ENCODE data around the gene UXT. TPM values are rescaled to one million over a fixed set of nuclear protein-coding genes. Genes with fewer than 3 reads are reported as not detected.

The UXT gene
- total RNA-seq, 3 donors from 2014 or later (not counting 1 experiment from before 2014, with no cell fraction given), result 88.2 to 102 (median 95.4) TPM

GRCh38 chrX:47611489-47611888 lies 47.5 kb downstream of the UXT start:
- Histone ChIP-seq H3K36me3 (ENCODE audit: control insufficient read depth, insufficient read depth, low read length) (no peaks in the 10 kb centered on the region), H3K4me3 (ENCODE audit: low read length) (no peak overlapping the region), H3K9me3 (ENCODE audit: control insufficient read depth, insufficient read depth, low read length) (no peaks in the 10 kb centered on the region), H3K27me3 (ENCODE audit: control insufficient read depth, insufficient read depth, low read length) (no peaks in the 10 kb centered on the region), H3K27ac (ENCODE audit: low read length) (no peak overlapping the region), H3K4me1 (ENCODE audit: control insufficient read depth, insufficient read depth, low read length) (no peaks in the 10 kb centered on the region)
- 83% methylated on average over 2 of the region's 2 CpGs for WGBS (ENCODE audit: insufficient coverage)
- TF ChIP-seq, protein P1, sequence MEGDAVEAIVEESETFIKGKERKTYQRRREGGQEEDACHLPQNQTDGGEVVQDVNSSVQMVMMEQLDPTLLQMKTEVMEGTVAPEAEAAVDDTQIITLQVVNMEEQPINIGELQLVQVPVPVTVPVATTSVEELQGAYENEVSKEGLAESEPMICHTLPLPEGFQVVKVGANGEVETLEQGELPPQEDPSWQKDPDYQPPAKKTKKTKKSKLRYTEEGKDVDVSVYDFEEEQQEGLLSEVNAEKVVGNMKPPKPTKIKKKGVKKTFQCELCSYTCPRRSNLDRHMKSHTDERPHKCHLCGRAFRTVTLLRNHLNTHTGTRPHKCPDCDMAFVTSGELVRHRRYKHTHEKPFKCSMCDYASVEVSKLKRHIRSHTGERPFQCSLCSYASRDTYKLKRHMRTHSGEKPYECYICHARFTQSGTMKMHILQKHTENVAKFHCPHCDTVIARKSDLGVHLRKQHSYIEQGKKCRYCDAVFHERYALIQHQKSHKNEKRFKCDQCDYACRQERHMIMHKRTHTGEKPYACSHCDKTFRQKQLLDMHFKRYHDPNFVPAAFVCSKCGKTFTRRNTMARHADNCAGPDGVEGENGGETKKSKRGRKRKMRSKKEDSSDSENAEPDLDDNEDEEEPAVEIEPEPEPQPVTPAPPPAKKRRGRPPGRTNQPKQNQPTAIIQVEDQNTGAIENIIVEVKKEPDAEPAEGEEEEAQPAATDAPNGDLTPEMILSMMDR (IDR thresholded peaks at IDR 0.05), result no peak
- Mint-ChIP-seq H3K27ac (no peak overlapping the region), H3K4me3 (no peak overlapping the region), H3K4me1 (no peaks in the 10 kb centered on the region), H3K9me3 (no peaks in the 10 kb centered on the region), H3K27me3 (ENCODE audit: low read depth in 2 of 2) (peaks cover 14% of the 10 kb centered on the region in 2 donors), H3K36me3 (no peaks in the 10 kb centered on the region)
- ATAC-seq, result no peak
- DNase-seq, result no peak
- intact Hi-C loops (cut with micrococcal nuclease), result no loop called here

GRCh38 chrX:47610511-47610910 lies 48.5 kb downstream of the UXT start:
- TF ChIP-seq, protein P1 (IDR thresholded peaks at IDR 0.05), result no peak
- intact Hi-C loops (cut with micrococcal nuclease), result no loop called here
- WGBS (ENCODE audit: insufficient coverage), result 90% methylated on average over 4 of the region's 4 CpGs
- H3K9me3 ChIP-seq (ENCODE audit: control insufficient read depth, insufficient read depth, low read length), result no peaks in the 10 kb centered on the region
- Mint-ChIP-seq H3K36me3 (no peaks in the 10 kb centered on the region), H3K27me3 (ENCODE audit: low read depth in 2 of 2) (peaks cover 7 to 8% of the 10 kb centered on the region in 2 donors), H3K4me3 (no peak overlapping the region), H3K9me3 (no peaks in the 10 kb centered on the region), H3K4me1 (no peaks in the 10 kb centered on the region), H3K27ac (no peak overlapping the region)
- H3K27me3 ChIP-seq (ENCODE audit: control insufficient read depth, insufficient read depth, low read length), result no peaks in the 10 kb centered on the region
- no peaks in the 10 kb centered on the region for H3K4me1 ChIP-seq (ENCODE audit: control insufficient read depth, insufficient read depth, low read length)
- no peak for ATAC-seq
- no peak overlapping the region for H3K27ac ChIP-seq (ENCODE audit: low read length)
- DNase-seq, result no peak
- H3K36me3 ChIP-seq (ENCODE audit: control insufficient read depth, insufficient read depth, low read length), result no peaks in the 10 kb centered on the region
- no peak overlapping the region for H3K4me3 ChIP-seq (ENCODE audit: low read length)

DNA sequence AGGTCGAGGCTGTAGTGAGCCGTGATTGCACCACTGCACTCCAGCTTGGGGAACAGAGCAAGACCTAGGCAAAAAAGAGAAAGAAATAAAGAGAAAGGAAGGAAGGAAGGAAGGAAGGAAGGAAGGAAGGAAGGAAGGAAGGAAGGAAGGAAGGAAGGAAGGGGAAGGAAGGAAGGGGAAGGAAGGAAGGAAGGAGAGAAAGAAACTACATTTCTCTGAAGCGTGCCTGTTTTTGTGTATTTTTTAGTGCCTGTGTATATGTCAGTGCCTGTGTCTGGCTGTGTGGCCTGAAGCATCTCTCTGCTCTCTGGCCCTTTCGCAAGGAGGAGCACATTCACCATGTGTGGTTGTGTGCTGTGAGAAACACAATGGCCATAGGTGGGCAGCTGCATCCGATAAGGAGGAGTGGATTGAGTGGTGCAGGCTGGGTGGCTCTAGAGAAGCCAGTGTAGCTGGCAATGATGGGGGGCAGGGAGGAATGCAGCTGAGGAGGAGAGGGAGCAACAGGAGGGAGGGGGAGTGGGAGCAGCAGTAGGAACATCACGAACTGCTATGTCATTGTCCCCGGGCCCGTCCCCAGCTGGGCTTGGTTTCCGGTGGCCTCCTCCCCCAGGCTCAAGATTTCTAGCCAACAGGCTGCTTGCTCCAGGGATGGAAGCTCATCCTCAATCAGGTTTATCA lies 50.7 kb downstream of the UXT start:
- intact Hi-C loops (cut with micrococcal nuclease), result no loop called here
- 39% methylated on average over 8 of the region's 9 CpGs for WGBS (ENCODE audit: insufficient coverage)
- no peaks in the 10 kb centered on the region for H3K36me3 Mint-ChIP-seq
- Histone ChIP-seq H3K27ac (ENCODE audit: low read length) (no peak overlapping the region), H3K27me3 (ENCODE audit: control insufficient read depth, insufficient read depth, low read length) (no peaks in the 10 kb centered on the region), H3K4me1 (ENCODE audit: control insufficient read depth, insufficient read depth, low read length) (no peaks in the 10 kb centered on the region), H3K9me3 (ENCODE audit: control insufficient read depth, insufficient read depth, low read length) (no peaks in the 10 kb centered on the region), H3K4me3 (ENCODE audit: low read length) (no peak overlapping the region), H3K36me3 (ENCODE audit: control insufficient read depth, insufficient read depth, low read length) (no peaks in the 10 kb centered on the region)
- no peak overlapping the region for H3K27ac Mint-ChIP-seq
- no peak overlapping the region for H3K4me3 Mint-ChIP-seq
- TF ChIP-seq, protein P1 (IDR thresholded peaks at IDR 0.05), result no peak
- ATAC-seq (no peak), DNase-seq (no peak)
- no peaks in the 10 kb centered on the region for H3K4me1 Mint-ChIP-seq
- no peaks in the 10 kb centered on the region for H3K9me3 Mint-ChIP-seq
- H3K27me3 Mint-ChIP-seq (ENCODE audit: low read depth in 2 of 2), result peaks cover 0 to 7% of the 10 kb centered on the region in 2 donors

DNA sequence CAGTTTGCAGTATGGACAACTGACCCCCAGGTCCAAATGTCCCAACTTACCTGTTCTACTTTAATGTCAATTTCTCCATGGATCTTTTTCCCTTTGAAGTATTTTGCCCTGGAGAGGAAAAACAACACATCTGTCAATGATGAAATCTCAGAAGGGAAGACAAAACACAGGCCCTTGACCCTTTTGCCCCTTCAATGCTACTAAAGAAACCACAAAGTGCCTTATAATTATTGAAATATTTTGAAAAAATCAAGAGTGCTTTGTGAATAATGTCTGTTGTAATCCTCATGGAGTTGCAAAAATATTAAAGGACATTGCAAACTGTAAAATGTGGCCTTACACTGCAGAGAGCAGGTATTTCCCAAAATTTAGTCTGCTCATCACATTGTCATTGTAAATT lies 51.9 kb downstream of the UXT start:
- no peaks in the 10 kb centered on the region for H3K36me3 Mint-ChIP-seq
- TF ChIP-seq, protein P1 (IDR thresholded peaks at IDR 0.05), result no peak
- no peaks in the 10 kb centered on the region for H3K4me1 Mint-ChIP-seq
- no peaks in the 10 kb centered on the region for H3K9me3 Mint-ChIP-seq
- DNase-seq (no peak), ATAC-seq (no peak)
- Histone ChIP-seq H3K9me3 (ENCODE audit: control insufficient read depth, insufficient read depth, low read length) (no peaks in the 10 kb centered on the region), H3K36me3 (ENCODE audit: control insufficient read depth, insufficient read depth, low read length) (no peaks in the 10 kb centered on the region), H3K4me3 (ENCODE audit: low read length) (no peak overlapping the region), H3K27ac (ENCODE audit: low read length) (no peak overlapping the region), H3K4me1 (ENCODE audit: control insufficient read depth, insufficient read depth, low read length) (no peaks in the 10 kb centered on the region), H3K27me3 (ENCODE audit: control insufficient read depth, insufficient read depth, low read length) (no peaks in the 10 kb centered on the region)
- H3K27me3 Mint-ChIP-seq (ENCODE audit: low read depth in 2 of 2), result peaks cover 0 to 2% of the 10 kb centered on the region in 2 donors
- H3K27ac Mint-ChIP-seq, result no peak overlapping the region
- intact Hi-C loops (cut with micrococcal nuclease), result no loop called here
- no peak overlapping the region for H3K4me3 Mint-ChIP-seq

All from natural killer cell (primary cell).